A549 (cell line): ENCODE data around the gene LRRC1. TPM values are rescaled to one million over a fixed set of nuclear protein-coding genes. Genes with fewer than 3 reads are reported as not detected.

Source experiments
- ATAC-seq, 2 experiments: fragments of 200-7000 bp in 1 of 2; fragments of >200 bp in 1 of 2; cut with Nextera tagmentation in 1 of 2; cut with Tn5 transposase in 1 of 2; 3 replicates each; pipeline versions ENCODE4 v1.8.0 to v1.9.1; 2018 to 2020; ENCODE audit warnings: mild to moderate bottlenecking in 1 of 2, moderate library complexity in 1 of 2
- CTCF ChIA-PET: fragments of 300-600 bp; sonication (Branson Sonifier 250); formaldehyde crosslinking; extraction: SDS; loops from one replicate; lab custom pipeline; 2021; ENCODE audit warnings: antibody characterized with exemption, inconsistent platforms; lab: Yijun Ruan, JAX
- POLR2A ChIA-PET: fragments of 350-600 bp; formaldehyde crosslinking; extraction: SDS; loops from one replicate; lab custom pipeline; 2021; ENCODE audit warnings: antibody characterized with exemption, inconsistent platforms; lab: Yijun Ruan, JAX
- DNase-seq, 2 experiments: peaks; one replicate each; pipeline versions ENCODE4 v3.0.0 to v3.0.0-alpha.2; 2011 to 2016; ENCODE audit warnings: low read depth in 1 of 2, low spot score in 1 of 2
- FAIRE-seq: peaks from 2 replicates; lab custom pipeline; 2011; peaks lifted over from hg19 to GRCh38; lab: Jason Lieb, UNC
- H3K27ac ChIP-seq, 2 experiments: fragments of >200 bp; sonication (Bioruptor Twin); formaldehyde crosslinking; 3 replicates each; pipeline ENCODE4 v1.5.1; 2016 to 2017
- H3K4me1 ChIP-seq: fragments of >200 bp; sonication (Bioruptor Twin); formaldehyde crosslinking; 3 replicates; pipeline ENCODE4 v1.6.1; 2016
- H3K4me2 ChIP-seq: fragments of >200 bp; sonication (Bioruptor Twin); formaldehyde crosslinking; 3 replicates; pipeline ENCODE4 v1.6.1; 2016
- H3K4me3 ChIP-seq: fragments of >200 bp; sonication (Bioruptor Twin); formaldehyde crosslinking; 3 replicates; pipeline ENCODE4 v1.5.1; 2016
- H3K9me3 ChIP-seq: fragments of >200 bp; sonication (Bioruptor Twin); formaldehyde crosslinking; 3 replicates; pipeline ENCODE4 v1.6.1; 2016
- BHLHE40 ChIP-seq: IDR thresholded peaks from 2 replicates; pipeline ENCODE4 v1.6.1; 2012; ENCODE audit warnings: low read depth, low read length, inconsistent platforms
- CBX2 ChIP-seq: fragments of 200-600 bp; sonication (generic); IDR thresholded peaks from 2 replicates; pipeline ENCODE4 v1.6.1; 2016; ENCODE audit warnings: low read depth, mild to moderate bottlenecking, borderline replicate concordance
- CBX8 ChIP-seq: fragments of 200-600 bp; sonication (generic); IDR thresholded peaks from 2 replicates; pipeline ENCODE4 v1.6.1; 2016
- CHD4 ChIP-seq: fragments of 200-600 bp; sonication (generic); IDR thresholded peaks from 2 replicates; pipeline ENCODE4 v1.6.1; 2016; ENCODE audit warnings: antibody characterized with exemption, mild to moderate bottlenecking, borderline replicate concordance
- EHF ChIP-seq: fragments of 250-450 bp; sonication (Bioruptor Pico); IDR thresholded peaks from 2 replicates; pipeline ENCODE4 v1.5.0; 2020; ENCODE audit warnings: mild to moderate bottlenecking
- EP300 ChIP-seq, 2 experiments: fragments of >200 bp; sonication (Bioruptor Twin); formaldehyde crosslinking; IDR thresholded peaks; 2 replicates in 1 of 2; 3 replicates in 1 of 2; pipeline ENCODE4 v1.6.1; 2016 to 2017
- GATA3 ChIP-seq: IDR thresholded peaks from 2 replicates; pipeline ENCODE4 v1.6.1; 2012; ENCODE audit warnings: borderline replicate concordance
- HEYL ChIP-seq: fragments of 250-450 bp; sonication (Bioruptor Pico); IDR thresholded peaks from 2 replicates; pipeline ENCODE4 v1.8.0; 2021; ENCODE audit warnings: mild to moderate bottlenecking, moderate library complexity
- HOXA7 ChIP-seq: fragments of 250-450 bp; sonication (Bioruptor Pico); IDR thresholded peaks from 2 replicates; pipeline ENCODE4 v1.5.0; 2020; ENCODE audit warnings: mild to moderate bottlenecking, moderate library complexity
- HOXB13 ChIP-seq: fragments of 250-450 bp; sonication (Bioruptor Pico); IDR thresholded peaks from 2 replicates; pipeline ENCODE4 v1.5.0; 2020; ENCODE audit warnings: low read depth, mild to moderate bottlenecking, moderate library complexity
- MAFK ChIP-seq: fragments of 450-650 bp; IDR thresholded peaks from 2 replicates; pipeline ENCODE4 v1.6.1; 2014; ENCODE audit not compliant: partially characterized antibody
- MAZ ChIP-seq: fragments of 150-350 bp; IDR thresholded peaks from 2 replicates; pipeline ENCODE4 v1.6.1; 2014; ENCODE audit warnings: antibody characterized with exemption, low read depth, low read length, borderline replicate concordance
- MYC ChIP-seq: IDR thresholded peaks from 2 replicates; pipeline ENCODE4 v1.6.1; 2012; ENCODE audit warnings: mild to moderate bottlenecking, inconsistent platforms, low read length, improper control_type of control experiment, borderline replicate concordance
- NFE2L2 ChIP-seq: fragments of 150-350 bp; conservative IDR thresholded peaks from 2 replicates; pipeline ENCODE4 v1.6.1; 2014; ENCODE audit warnings: low read length
- RFX5 ChIP-seq: fragments of 450-650 bp; IDR thresholded peaks from 2 replicates; pipeline ENCODE4 v1.7.1; 2014; ENCODE audit warnings: antibody characterized with exemption, mild to moderate bottlenecking, moderate library complexity
- RNF2 ChIP-seq: fragments of 200-600 bp; sonication (generic); IDR thresholded peaks from 2 replicates; pipeline ENCODE4 v1.6.1; 2016; ENCODE audit warnings: low read depth, mild to moderate bottlenecking, antibody characterized with exemption, moderate library complexity, borderline replicate concordance
- TP53 ChIP-seq: fragments of 250-450 bp; sonication (Bioruptor Pico); IDR thresholded peaks from 2 replicates; pipeline ENCODE4 v1.5.0; 2021; ENCODE audit warnings: mild to moderate bottlenecking, moderate library complexity
- WGBS: methylation state at CpG from one replicate; pipeline ENCODE4 v1.1.6; 2017; ENCODE audit errors: missing lambda C conversion rate; 5-methylcytosine and 5-hydroxymethylcytosine counted together
- polyA plus RNA-seq, 4 experiments: library from polyadenylated mRNA; depleted of rRNA in 3 of 4; stranded (reverse); fragments of >200 nt; fragmentation: RNase III in 1 of 4; extraction: RNeasy Plus Mini Kit Qiagen cat#74134 plus additional on column Dnase treatment in 1 of 4; gene quantifications; 2 replicates in 3 of 4; 3 replicates in 1 of 4; pipeline ENCODE4 v1.2.3, GENCODE V29; 2011 to 2017
- TF ChIP-seq, protein P1 (sequence below): fragments of >200 bp; sonication (Bioruptor Twin); formaldehyde crosslinking; IDR thresholded peaks from 3 replicates; pipeline ENCODE4 v1.6.1; 2016
- TF ChIP-seq, protein P2 (sequence below): fragments of >200 bp; sonication (Bioruptor Twin); formaldehyde crosslinking; IDR thresholded peaks from 2 replicates; pipeline ENCODE4 v1.6.1; 2016
- TF ChIP-seq, protein P3 (sequence below): fragments of 450-650 bp; IDR thresholded peaks from 2 replicates; pipeline ENCODE4 v1.6.1; 2014; ENCODE audit warnings: antibody characterized with exemption
- TF ChIP-seq, protein P4 (sequence below): fragments of 150-350 bp; IDR thresholded peaks from 2 replicates; pipeline ENCODE4 v1.6.1; 2014; ENCODE audit warnings: low read depth, mild to moderate bottlenecking, low read length
- TF ChIP-seq, protein P5 (sequence below): IDR thresholded peaks from 2 replicates; pipeline ENCODE4 v1.6.1; 2012

Gene LRRC1
- polyA plus RNA-seq, 2 of the 4 experiments (the other 2 are of a cell fraction), result 5.2 to 8.0 TPM

DNA sequence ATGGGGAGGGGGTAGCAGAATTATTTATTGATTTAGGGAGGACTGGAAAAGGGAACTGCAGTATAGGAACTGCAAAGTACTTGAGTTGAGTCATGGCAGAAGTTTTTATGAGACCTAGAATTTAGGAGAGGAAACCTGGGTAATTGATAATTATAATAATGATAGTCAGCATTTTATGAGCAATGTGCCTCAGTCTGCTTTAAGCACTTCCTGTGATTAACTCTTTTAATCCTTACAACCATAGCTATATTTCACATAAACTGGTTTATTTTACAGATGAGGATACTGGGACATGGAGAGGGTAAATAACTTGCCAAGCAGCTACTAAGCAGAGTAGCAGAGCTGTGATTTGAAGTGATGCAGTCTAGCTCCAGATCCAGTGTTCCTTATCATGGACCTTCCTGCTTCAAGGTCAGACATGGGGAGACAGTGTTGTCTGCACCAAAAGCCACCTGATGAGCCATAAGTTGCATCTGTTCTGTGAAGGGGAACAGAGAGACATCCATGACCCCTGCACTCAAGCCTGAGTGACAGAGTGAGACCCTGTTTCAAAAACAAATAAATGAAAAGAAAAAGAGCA is 13.6 kb downstream of the LRRC1 start:
- POLR2A ChIA-PET, result no interaction called here
- H3K9me3 ChIP-seq, result no peaks in the 10 kb centered on the region
- H3K27ac ChIP-seq, result no peak overlapping the region
- no peak overlapping the region for H3K4me2 ChIP-seq
- no peak overlapping the region for H3K4me3 ChIP-seq
- TF ChIP-seq MAFK (peak; percentile 72), EHF (CRISPR knock-in tag) (no peak)
- TF ChIP-seq, all 56 proteins: peak for 1
- DNase-seq, result no peak
- FAIRE-seq, result no peak
- peaks cover 7% of the 10 kb centered on the region; the same call in 1 of the 3 replicates for H3K4me1 ChIP-seq
- CTCF ChIA-PET, result interaction anchor here (1.3 kb wide), 1 partner anchor 80 kb away, joined by 3 read pairs; no protein-coding TSS in a partner anchor
- ATAC-seq, result no peak

DNA sequence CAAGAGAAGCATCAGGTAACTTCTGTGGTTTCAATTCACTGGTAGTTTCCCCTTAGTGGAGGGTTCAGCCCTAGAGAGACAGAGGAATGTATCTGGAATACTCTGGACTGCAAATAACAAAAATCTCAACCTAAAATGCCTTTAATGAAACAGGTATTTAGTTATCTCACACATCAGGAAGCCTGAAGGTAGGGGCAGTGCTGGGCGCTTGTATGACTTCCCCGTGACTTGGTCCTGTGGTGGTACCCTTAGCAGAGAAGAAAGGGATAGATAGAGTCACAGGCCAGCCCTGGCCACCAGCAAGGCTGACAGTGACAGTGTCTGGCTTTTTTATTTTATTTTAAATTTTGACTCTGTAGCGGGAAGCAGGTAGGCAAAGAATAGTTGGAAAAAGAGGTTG is 14.9 kb downstream of the LRRC1 start:
- H3K27ac ChIP-seq, result no peak overlapping the region
- FAIRE-seq (no peak), DNase-seq (no peak), ATAC-seq (no peak)
- no peak overlapping the region for H3K4me2 ChIP-seq
- 93% methylated on average over 3 of the region's 3 CpGs for WGBS
- POLR2A ChIA-PET, result no interaction called here
- peaks cover 7% of the 10 kb centered on the region; the same call in 1 of the 3 replicates for H3K4me1 ChIP-seq
- no peak overlapping the region for H3K4me3 ChIP-seq
- H3K9me3 ChIP-seq, result no peaks in the 10 kb centered on the region
- CTCF ChIA-PET, result no interaction called here
- TF ChIP-seq TP53 (CRISPR knock-in tag) (no peak), MAFK (no peak), BHLHE40 (no peak), GATA3 (no peak), CBX8 (no peak), RNF2 (no peak), MYC (no peak)
- TF ChIP-seq, protein P1, sequence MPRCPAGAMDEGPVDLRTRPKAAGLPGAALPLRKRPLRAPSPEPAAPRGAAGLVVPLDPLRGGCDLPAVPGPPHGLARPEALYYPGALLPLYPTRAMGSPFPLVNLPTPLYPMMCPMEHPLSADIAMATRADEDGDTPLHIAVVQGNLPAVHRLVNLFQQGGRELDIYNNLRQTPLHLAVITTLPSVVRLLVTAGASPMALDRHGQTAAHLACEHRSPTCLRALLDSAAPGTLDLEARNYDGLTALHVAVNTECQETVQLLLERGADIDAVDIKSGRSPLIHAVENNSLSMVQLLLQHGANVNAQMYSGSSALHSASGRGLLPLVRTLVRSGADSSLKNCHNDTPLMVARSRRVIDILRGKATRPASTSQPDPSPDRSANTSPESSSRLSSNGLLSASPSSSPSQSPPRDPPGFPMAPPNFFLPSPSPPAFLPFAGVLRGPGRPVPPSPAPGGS, result no peak

DNA sequence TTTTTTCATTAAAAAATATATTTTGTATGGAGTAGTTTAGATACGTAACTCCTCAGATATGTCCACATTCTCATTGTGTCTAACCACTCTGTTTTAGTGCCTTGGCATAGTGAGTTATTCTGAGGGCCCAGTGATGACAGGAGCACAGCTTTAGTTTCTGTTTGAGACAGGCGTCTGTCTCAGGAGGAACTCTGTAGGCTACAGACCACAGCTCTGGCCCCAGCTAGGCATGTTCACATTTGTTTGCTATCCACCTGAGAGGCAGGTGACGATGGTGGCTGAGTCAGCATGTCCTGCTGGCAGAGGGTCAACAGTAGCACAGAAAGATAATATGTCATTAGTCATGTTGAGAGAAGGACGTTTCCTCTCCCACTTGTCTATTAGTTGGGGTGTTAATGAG is 16.3 kb downstream of the LRRC1 start:
- Histone ChIP-seq H3K4me2 (no peak overlapping the region), H3K4me1 (peaks cover 7% of the 10 kb centered on the region; the same call in 1 of the 3 replicates), H3K27ac (no peak overlapping the region), H3K9me3 (no peaks in the 10 kb centered on the region), H3K4me3 (no peak overlapping the region)
- 54% methylated on average over 4 of the region's 4 CpGs for WGBS
- DNase-seq, result no peak
- no peak for ATAC-seq
- TF ChIP-seq MAFK, result peak; percentile 64
- TF ChIP-seq CBX2, result no peak
- ChIA-PET CTCF (no interaction called here), POLR2A (no interaction called here)
- no peak for FAIRE-seq

DNA sequence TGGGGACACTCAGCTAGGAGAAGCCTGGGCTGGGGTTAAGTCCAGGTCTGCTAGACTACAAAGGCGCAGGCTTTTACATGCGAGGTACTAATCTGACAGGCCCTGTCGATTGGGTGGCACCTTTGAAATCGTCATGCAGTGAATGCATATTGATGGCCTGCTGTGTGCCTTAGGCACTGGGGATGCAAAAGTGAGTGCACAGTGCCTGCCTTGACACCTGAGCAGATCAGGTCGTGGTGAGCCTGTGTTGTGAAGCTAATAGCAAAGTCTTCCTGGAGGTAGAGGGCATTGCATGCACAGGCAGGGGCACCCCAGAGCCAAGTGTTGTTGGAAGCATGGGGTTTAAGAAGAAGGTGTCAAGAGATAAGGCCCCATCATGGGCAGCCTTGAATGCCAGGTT is 16.9 kb downstream of the LRRC1 start:
- DNase-seq, result no peak
- H3K4me2 ChIP-seq, result no peak overlapping the region
- FAIRE-seq, result no peak
- CTCF ChIA-PET, result no interaction called here
- POLR2A ChIA-PET, result no interaction called here
- TF ChIP-seq, protein P2, sequence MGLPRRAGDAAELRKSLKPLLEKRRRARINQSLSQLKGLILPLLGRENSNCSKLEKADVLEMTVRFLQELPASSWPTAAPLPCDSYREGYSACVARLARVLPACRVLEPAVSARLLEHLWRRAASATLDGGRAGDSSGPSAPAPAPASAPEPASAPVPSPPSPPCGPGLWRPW, result no peak
- TF ChIP-seq MAZ, result no peak
- no peak for TF ChIP-seq CHD4
- no peak for TF ChIP-seq HOXB13
- TF ChIP-seq, protein P3, sequence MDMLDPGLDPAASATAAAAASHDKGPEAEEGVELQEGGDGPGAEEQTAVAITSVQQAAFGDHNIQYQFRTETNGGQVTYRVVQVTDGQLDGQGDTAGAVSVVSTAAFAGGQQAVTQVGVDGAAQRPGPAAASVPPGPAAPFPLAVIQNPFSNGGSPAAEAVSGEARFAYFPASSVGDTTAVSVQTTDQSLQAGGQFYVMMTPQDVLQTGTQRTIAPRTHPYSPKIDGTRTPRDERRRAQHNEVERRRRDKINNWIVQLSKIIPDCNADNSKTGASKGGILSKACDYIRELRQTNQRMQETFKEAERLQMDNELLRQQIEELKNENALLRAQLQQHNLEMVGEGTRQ, result no peak
- TF ChIP-seq RNF2, result no peak
- no peak for TF ChIP-seq RFX5
- no peak for TF ChIP-seq NFE2L2
- no peak for TF ChIP-seq BHLHE40
- TF ChIP-seq, protein P4, sequence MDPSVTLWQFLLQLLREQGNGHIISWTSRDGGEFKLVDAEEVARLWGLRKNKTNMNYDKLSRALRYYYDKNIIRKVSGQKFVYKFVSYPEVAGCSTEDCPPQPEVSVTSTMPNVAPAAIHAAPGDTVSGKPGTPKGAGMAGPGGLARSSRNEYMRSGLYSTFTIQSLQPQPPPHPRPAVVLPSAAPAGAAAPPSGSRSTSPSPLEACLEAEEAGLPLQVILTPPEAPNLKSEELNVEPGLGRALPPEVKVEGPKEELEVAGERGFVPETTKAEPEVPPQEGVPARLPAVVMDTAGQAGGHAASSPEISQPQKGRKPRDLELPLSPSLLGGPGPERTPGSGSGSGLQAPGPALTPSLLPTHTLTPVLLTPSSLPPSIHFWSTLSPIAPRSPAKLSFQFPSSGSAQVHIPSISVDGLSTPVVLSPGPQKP, result no peak
- TF ChIP-seq EP300 (IDR thresholded peaks at IDR 0.05), result no peak
- no peak for TF ChIP-seq HOXA7
- TF ChIP-seq HEYL (CRISPR knock-in tag), result no peak
- TF ChIP-seq, protein P5, sequence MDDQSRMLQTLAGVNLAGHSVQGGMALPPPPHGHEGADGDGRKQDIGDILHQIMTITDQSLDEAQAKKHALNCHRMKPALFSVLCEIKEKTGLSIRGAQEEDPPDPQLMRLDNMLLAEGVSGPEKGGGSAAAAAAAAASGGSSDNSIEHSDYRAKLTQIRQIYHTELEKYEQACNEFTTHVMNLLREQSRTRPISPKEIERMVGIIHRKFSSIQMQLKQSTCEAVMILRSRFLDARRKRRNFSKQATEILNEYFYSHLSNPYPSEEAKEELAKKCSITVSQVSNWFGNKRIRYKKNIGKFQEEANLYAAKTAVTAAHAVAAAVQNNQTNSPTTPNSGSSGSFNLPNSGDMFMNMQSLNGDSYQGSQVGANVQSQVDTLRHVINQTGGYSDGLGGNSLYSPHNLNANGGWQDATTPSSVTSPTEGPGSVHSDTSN, result no peak
- H3K4me1 ChIP-seq, result peaks cover 7% of the 10 kb centered on the region; the same call in 1 of the 3 replicates
- H3K27ac ChIP-seq, result no peak overlapping the region
- ATAC-seq, result no peak
- no peak overlapping the region for H3K4me3 ChIP-seq
- WGBS, result 71% methylated on average over 1 of the region's 5 CpGs
- no peaks in the 10 kb centered on the region for H3K9me3 ChIP-seq
